Measurements from ENCODE around the gene NAALADL2. TPM values are rescaled to one million over a fixed set of nuclear protein-coding genes. Genes with fewer than 3 reads are reported as not detected.
"Not testable (repeated sequence)": the region's sequence is repeated elsewhere in the genome, so short reads cannot be mapped to it uniquely, and the experiment has no call there.

NAALADL2 gene
- total and polyA plus RNA-seq, 7 donors: 0.56 to 3.3 (median 1.6) TPM

GRCh38 chr3:175163686-175164085, 304.6 kb downstream of the NAALADL2 start:
- Histone ChIP-seq H3K4me1 (no peaks in the 10 kb centered on the region), H3K9me3 (no peaks in the 10 kb centered on the region), H3K4me3 (no peak overlapping the region), H3K27ac (no peak overlapping the region), H3K36me3 (ENCODE audit: insufficient read depth in 1 of 2, low read depth in 1 of 2) (no peaks in the 10 kb centered on the region), H3K27me3 (ENCODE audit: insufficient read depth in 3 of 3, low read length in 2 of 3) (no peaks in the 10 kb centered on the region)
- no peak for TF ChIP-seq CTCF (IDR thresholded peaks at IDR 0.05)
- 82 to 86% (median 85%) methylated on average over 3 of the region's 3 CpGs for WGBS, 3 donors
- intact Hi-C loops (cut with DNase I): no loop called here
- ATAC-seq: no peak
- no peak for DNase-seq

DNA sequence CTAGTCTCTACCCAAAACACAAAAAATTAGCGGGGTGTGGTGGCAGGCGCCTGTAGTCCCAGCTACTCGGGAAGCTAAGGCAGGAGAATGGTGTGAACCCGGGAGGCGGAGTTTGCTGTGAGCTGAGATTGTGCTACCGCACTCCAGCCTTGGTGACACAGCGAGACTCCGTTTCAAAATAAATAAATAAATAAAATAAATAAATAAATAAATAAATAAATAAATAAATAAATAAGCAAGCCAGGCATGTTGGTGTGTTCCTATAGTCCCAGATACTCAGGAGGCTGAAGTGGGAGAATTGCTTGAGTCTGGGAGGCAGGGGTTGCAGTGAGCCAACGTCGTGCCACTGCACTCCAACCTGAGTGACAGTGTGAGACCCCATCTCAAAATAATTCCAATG, 314.0 kb downstream of the NAALADL2 start:
- WGBS, 3 donors: 97 to 98% (median 97%) methylated on average over 10 of the region's 10 CpGs
- H3K9me3 ChIP-seq; H3K4me1 ChIP-seq; H3K36me3 ChIP-seq (ENCODE audit: insufficient read depth in 1 of 2, low read depth in 1 of 2); ATAC-seq; intact Hi-C loops (cut with DNase I); H3K27ac ChIP-seq; H3K4me3 ChIP-seq; H3K27me3 ChIP-seq (ENCODE audit: insufficient read depth in 3 of 3, low read length in 2 of 3); DNase-seq: not testable (repeated sequence)

- no peaks in the 10 kb centered on the region for H3K9me3 ChIP-seq
- DNase-seq (no peak), ATAC-seq (no peak)
- H3K27me3 ChIP-seq (ENCODE audit: insufficient read depth in 3 of 3, low read length in 2 of 3): no peaks in the 10 kb centered on the region
- no peak overlapping the region for H3K4me3 ChIP-seq
- H3K27ac ChIP-seq: no peak overlapping the region
- H3K4me1 ChIP-seq: no peaks in the 10 kb centered on the region
- no peak for TF ChIP-seq CTCF (IDR thresholded peaks at IDR 0.05)
- 58 to 68% (median 61%) methylated on average over 3 of the region's 3 CpGs for WGBS, 3 donors
- intact Hi-C loops (cut with DNase I): no loop called here
- H3K36me3 ChIP-seq (ENCODE audit: insufficient read depth in 1 of 2, low read depth in 1 of 2): no peaks in the 10 kb centered on the region
Measured at GRCh38 chr3:175176556-175176955, 317.4 kb downstream of the NAALADL2 start.

DNA sequence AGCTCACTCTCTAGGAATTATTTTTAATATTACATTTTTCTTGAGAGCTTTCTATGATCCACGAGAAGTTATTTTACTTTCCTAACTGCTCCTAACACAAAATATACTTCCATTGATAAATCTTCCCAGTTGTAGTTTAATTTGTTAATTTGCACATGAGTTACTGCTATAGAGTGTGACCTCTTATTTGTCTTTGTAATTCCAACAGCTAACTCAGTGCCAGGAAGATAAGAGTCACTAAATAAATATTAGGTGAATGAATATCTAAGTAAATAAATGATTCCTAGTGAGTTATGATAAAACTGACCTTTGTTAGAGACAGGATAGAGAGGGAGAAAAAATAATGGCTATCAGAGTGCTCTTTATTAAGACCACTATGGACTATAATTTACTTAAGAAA, 319.9 kb downstream of the NAALADL2 start:
- Histone ChIP-seq H3K27me3 (ENCODE audit: insufficient read depth in 3 of 3, low read length in 2 of 3) (no peaks in the 10 kb centered on the region), H3K27ac (no peak overlapping the region), H3K4me1 (no peaks in the 10 kb centered on the region), H3K9me3 (no peaks in the 10 kb centered on the region), H3K4me3 (no peak overlapping the region), H3K36me3 (ENCODE audit: insufficient read depth in 1 of 2, low read depth in 1 of 2) (no peaks in the 10 kb centered on the region)
- 78 to 84% (median 83%) methylated on average over 1 of the region's 1 CpG for WGBS, 3 donors
- no peak for TF ChIP-seq CTCF (IDR thresholded peaks at IDR 0.05)
- intact Hi-C loops (cut with DNase I): no loop called here
- ATAC-seq: no peak
- DNase-seq: no peak

- Histone ChIP-seq H3K27ac (no peak overlapping the region), H3K27me3 (ENCODE audit: insufficient read depth in 3 of 3, low read length in 2 of 3) (no peaks in the 10 kb centered on the region), H3K9me3 (no peaks in the 10 kb centered on the region), H3K4me1 (no peaks in the 10 kb centered on the region), H3K36me3 (ENCODE audit: insufficient read depth in 1 of 2, low read depth in 1 of 2) (no peaks in the 10 kb centered on the region), H3K4me3 (no peak overlapping the region)
- DNase-seq (no peak), ATAC-seq (no peak)
- WGBS, 3 donors: 94 to 98% (median 95%) methylated on average over 3 of the region's 3 CpGs
- TF ChIP-seq CTCF (IDR thresholded peaks at IDR 0.05): no peak
- intact Hi-C loops (cut with DNase I): no loop called here
Measured at GRCh38 chr3:175184392-175184791, 325.3 kb downstream of the NAALADL2 start.

Data from psoas muscle (tissue), 8 donors.